Urinary bladder (tissue), 4 donors: ENCODE results near the gene SH3TC2. TPM values are rescaled to one million over a fixed set of nuclear protein-coding genes. Genes with fewer than 3 reads are reported as not detected.

Experiments used
- DNase-seq: peaks from one replicate; pipeline ENCODE4 v3.0.0-alpha.2; 2015; ENCODE audit errors: extremely low spot score
- H3K27ac ChIP-seq: one replicate; pipeline ENCODE4 v1.5.1; 2013; ENCODE audit warnings: low read depth, mild to moderate bottlenecking, moderate library complexity
- H3K36me3 ChIP-seq: one replicate; pipeline ENCODE4 v1.6.1; 2013; ENCODE audit warnings: mild to moderate bottlenecking, moderate library complexity; ENCODE audit not compliant: insufficient read depth
- H3K4me1 ChIP-seq: one replicate; pipeline ENCODE4 v1.6.1; 2013; ENCODE audit warnings: mild to moderate bottlenecking, moderate library complexity; ENCODE audit not compliant: insufficient read depth
- H3K4me3 ChIP-seq: one replicate; pipeline ENCODE4 v1.5.1; 2013; ENCODE audit warnings: low read depth, low read length
- WGBS: extraction: QIAGEN DNeasy Blood & Tissue Kit; methylation state at CpG from one replicate; pipeline ENCODE4 v1.1.7; 2013; 5-methylcytosine and 5-hydroxymethylcytosine counted together
- polyA plus RNA-seq: library from polyadenylated mRNA; stranded (reverse); fragments of 200-250 nt; gene quantifications from one replicate; pipeline ENCODE4 v1.2.3, GENCODE V29; 2013
- total RNA-seq: library from RNA; depleted of rRNA; stranded (reverse); fragments of >200 nt; gene quantifications from one replicate; pipeline ENCODE4 v1.2.3, GENCODE V29; 2014
- donor health status: healthy with polysubstance abuse.
- donor health status: healthy.

Gene SH3TC2
- total and polyA plus RNA-seq, 2 donors: 0.99 to 15.1 TPM

DNA sequence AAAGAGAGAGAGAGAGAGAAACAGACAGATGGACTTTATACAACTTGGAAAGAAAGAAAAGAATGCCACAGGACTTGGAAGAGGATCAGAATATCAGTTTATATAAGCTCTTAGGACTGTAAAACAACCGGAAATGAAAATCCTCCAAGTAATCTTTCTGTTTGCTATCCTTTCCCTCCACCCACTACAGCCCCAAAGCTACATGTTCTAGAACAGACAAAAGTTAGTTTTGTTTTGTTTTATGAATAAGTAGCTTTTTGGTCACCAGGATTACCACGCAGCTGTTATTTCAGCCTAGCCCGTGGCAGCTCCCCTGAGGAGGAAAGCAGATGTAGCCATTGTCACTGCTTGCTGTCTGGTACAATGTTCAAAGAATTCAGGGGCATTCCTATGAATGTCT is 66.6 kb downstream of the SH3TC2 start:
- no peaks in the 10 kb centered on the region for H3K36me3 ChIP-seq
- H3K4me1 ChIP-seq: no peaks in the 10 kb centered on the region
- DNase-seq: no peak
- H3K27ac ChIP-seq: no peak overlapping the region
- H3K4me3 ChIP-seq: no peak overlapping the region
- WGBS: 23% methylated on average over 3 of the region's 3 CpGs

DNA sequence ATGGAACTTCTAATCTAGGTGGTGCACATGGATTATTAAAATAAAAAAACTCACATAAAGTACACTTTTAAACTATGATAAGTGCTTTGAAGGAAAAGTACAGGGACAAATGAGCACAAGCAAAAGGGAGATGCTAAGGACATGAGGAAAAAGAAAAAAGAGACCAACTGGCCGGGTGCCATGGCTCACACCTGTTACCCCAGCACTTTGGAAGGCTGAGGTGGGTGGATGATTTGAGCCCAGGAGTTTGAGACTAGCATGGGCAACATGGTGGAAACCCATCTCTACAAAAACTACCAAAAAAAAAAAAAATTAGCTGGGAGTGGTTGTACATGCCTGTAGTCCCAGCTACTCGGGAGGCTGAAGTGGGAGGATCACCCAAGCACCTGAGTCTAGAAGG is 67.1 kb downstream of the SH3TC2 start:
- 60% methylated on average over 2 of the region's 2 CpGs for WGBS
- H3K4me3 ChIP-seq: no peak overlapping the region
- DNase-seq: no peak
- H3K27ac ChIP-seq: no peak overlapping the region
- no peaks in the 10 kb centered on the region for H3K4me1 ChIP-seq
- H3K36me3 ChIP-seq: no peaks in the 10 kb centered on the region

DNA sequence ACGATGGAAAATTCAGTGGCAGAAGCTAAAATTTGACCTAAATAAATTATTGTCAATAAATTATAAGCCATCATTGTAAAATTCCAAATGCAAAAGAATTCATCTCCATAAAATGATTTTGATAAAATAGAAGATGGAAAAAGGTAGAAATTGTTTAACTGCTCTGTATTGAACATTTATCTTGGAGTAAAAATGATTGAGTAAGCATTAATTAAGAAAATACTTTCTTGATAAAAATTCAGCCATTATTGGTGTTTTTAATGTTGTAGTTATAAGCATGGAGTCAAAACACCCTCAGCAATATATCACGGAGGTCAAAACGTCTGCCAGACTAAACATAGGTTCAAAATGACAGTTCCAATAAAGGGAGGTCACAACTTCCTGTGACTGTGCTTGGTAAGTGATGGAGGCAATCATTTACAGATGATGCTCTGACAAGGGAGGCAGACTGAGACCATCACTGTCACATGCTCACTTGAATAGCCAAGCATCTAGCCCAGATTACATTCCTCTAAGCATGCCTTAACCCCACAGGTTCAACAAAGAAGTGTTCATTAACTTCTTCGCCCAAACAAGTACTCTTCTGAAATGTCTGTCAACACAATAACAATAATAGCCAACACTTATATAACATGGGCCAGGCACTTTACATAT is 69.5 kb downstream of the SH3TC2 start:
- Histone ChIP-seq H3K27ac (no peak overlapping the region), H3K36me3 (no peaks in the 10 kb centered on the region), H3K4me1 (no peaks in the 10 kb centered on the region), H3K4me3 (no peak overlapping the region)
- 76% methylated on average over 4 of the region's 4 CpGs for WGBS
- no peak for DNase-seq

DNA sequence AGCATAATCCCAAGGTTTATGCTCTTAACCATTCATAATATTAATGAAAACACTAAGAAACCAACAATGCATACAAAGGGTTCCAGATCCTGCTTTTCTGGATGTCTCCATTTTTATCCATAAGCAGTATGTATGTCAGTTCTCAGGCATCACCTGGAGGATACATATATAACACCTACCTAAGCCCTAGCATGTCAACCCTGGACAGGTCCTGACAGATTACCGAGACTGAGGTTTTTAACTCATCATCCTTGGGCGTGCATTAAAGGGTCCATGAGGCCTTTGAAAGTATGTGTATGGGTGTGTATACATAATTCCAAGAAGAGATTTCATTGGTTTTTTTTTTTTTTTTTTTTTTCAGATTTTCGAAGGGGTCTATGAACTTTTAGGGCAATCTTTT is 70.6 kb downstream of the SH3TC2 start:
- Histone ChIP-seq H3K4me3 (no peak overlapping the region), H3K4me1 (no peaks in the 10 kb centered on the region), H3K27ac (no peak overlapping the region), H3K36me3 (no peaks in the 10 kb centered on the region)
- DNase-seq: no peak
- WGBS: 90% methylated on average over 3 of the region's 3 CpGs

DNA sequence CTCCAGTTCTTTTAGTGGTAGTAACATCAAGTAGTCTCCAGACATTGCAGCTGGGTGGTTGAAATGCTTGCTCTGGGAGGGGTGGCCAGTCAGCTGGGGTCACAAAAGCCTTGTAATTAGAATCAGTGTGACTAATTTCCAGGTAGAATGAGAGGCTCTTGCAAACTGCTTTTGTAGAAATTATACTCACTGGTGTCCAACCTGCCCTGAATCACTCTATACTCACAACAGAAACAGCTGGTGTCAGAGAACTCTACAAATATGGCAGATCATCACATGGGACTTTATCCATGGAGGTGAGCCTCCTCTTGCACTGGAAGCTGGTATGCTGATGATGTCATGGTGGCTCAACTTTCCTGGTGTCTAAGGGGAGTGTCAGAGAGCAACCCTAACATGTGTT is 71.3 kb downstream of the SH3TC2 start:
- Histone ChIP-seq H3K4me1 (no peaks in the 10 kb centered on the region), H3K36me3 (no peaks in the 10 kb centered on the region), H3K4me3 (no peak overlapping the region), H3K27ac (no peak overlapping the region)
- DNase-seq: no peak

DNA sequence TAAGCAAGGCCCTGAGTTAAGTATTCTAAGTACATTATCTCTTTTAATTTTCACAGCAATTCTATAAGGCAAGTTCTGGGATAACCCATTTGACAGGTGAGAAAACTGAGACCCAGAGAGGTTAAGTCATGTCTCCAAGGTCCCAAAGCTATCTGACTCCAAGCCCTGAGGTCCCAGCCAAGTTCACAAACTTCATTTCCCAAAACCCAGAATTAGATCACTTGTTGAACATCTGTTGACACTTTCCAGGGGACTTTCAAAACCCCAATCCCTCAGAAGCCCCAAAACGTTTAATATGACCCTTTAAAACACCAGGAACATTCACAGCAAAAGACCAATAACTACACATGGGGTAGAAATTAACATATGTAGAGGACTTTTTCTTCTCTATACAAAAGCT is 72.0 kb downstream of the SH3TC2 start:
- no peaks in the 10 kb centered on the region for H3K36me3 ChIP-seq
- no peak for DNase-seq
- H3K4me3 ChIP-seq: no peak overlapping the region
- H3K4me1 ChIP-seq: no peaks in the 10 kb centered on the region
- no peak overlapping the region for H3K27ac ChIP-seq
- 46% methylated on average over 1 of the region's 1 CpG for WGBS

DNA sequence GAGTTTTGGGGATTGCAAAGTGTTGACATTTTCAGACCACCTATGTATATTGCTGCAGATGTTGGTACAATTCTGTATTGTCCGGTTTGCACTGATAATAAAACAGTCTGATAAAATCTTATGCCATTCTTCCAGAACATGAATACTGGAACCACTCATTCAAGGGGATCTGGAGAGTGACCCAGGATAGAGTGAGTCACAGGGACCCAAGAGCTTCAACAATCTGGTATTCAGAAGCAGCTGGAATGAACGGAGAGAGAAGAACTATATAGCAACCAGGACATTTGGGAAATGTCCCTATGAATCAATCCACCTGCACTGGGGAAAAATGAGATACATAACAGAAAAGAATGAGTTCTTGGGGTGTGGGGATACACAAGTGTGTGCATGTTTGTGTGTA is 73.3 kb downstream of the SH3TC2 start:
- 74% methylated on average over 2 of the region's 2 CpGs for whole genome bisulfite sequencing
- DNase-seq: no peak
- H3K36me3 ChIP-seq: no peaks in the 10 kb centered on the region
- no peak overlapping the region for H3K4me3 ChIP-seq
- no peaks in the 10 kb centered on the region for H3K4me1 ChIP-seq
- H3K27ac ChIP-seq: no peak overlapping the region

DNA sequence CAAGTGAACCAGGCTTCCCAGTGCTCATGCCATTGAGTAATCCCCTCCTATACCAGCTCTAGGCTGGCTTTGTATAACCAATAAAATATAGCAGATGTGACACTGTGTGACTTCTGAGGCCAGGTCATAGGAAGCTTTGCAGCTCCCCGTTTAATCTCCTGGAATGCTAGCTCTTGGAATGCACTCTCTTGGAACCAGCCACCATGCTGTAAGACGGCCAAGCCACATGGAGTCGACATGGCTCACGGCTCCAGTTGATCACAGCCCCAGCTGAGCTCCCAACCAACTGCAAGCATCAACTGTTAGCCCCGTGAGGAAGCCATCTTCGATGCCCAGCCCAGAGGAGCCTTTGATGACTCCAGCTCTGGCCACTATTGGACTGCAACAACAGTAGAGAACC is 74.5 kb downstream of the SH3TC2 start:
- no peak overlapping the region for H3K4me3 ChIP-seq
- 53% methylated on average over 6 of the region's 6 CpGs for WGBS
- no peaks in the 10 kb centered on the region for H3K36me3 ChIP-seq
- DNase-seq: no peak
- no peaks in the 10 kb centered on the region for H3K4me1 ChIP-seq
- H3K27ac ChIP-seq: no peak overlapping the region

DNA sequence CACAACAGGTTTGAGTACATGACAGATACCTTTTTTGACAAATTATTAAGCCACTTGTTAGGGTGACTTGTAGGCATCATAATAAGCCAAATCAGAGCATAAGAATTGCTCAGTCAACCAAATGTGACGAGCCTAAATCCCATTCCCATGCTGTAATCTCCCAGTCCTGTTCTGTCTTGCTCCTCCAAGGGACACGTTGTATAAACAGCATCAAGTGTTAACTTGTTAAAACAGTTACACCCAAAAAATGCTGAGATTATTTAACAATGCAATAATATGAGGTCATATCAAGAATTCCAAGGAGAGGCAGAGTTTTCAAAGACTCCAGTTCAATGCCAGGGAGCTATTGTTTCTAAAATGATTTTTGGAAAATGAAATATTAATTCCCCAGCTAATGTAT is 76.2 kb downstream of the SH3TC2 start:
- 59% methylated on average over 2 of the region's 2 CpGs for WGBS
- Histone ChIP-seq H3K4me3 (no peak overlapping the region), H3K4me1 (no peaks in the 10 kb centered on the region), H3K27ac (no peak overlapping the region), H3K36me3 (no peaks in the 10 kb centered on the region)
- no peak for DNase-seq

DNA sequence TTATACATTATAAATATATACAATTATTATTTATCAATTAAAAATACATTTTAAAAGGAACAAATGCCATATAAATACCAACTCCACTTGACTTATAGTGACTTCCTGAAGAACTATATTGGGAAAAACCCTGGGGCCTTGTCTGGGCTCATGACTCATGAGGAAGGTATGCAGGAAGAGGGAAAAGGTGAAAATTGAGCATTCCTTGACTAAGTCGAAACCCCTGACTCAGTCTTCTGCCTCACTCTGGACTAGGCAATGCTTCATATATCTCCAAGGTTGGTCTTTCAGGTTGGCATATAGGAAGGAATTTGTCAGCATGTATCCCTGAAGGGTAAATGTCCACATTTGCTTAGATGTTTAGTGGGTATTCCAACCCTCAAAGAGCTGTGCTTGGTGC is 78.5 kb downstream of the SH3TC2 start:
- DNase-seq: no peak
- H3K4me1 ChIP-seq: no peaks in the 10 kb centered on the region
- H3K36me3 ChIP-seq: no peaks in the 10 kb centered on the region
- no peak overlapping the region for H3K27ac ChIP-seq
- WGBS: 84% methylated on average over 1 of the region's 1 CpG
- H3K4me3 ChIP-seq: no peak overlapping the region

DNA sequence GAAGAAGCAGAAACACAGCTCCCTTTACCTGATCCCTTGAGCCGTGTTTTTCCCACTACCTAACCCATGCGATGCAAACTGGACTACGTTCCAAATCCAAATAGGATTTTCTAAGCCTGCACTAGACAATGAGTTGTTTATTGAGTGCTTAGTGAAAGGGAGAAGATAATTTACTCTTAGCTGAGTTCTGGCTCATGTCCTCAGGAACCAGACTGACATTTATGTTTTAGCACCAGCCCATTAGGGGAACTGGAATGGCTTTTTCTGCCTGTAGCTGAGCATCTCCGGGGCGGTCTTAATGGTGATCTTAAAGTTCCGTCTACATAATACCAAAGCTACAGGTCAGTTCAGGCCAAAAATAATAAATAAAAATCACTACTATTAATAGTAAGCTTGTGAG is 81.5 kb downstream of the SH3TC2 start:
- H3K27ac ChIP-seq: no peak overlapping the region
- WGBS: 23% methylated on average over 6 of the region's 6 CpGs

DNA sequence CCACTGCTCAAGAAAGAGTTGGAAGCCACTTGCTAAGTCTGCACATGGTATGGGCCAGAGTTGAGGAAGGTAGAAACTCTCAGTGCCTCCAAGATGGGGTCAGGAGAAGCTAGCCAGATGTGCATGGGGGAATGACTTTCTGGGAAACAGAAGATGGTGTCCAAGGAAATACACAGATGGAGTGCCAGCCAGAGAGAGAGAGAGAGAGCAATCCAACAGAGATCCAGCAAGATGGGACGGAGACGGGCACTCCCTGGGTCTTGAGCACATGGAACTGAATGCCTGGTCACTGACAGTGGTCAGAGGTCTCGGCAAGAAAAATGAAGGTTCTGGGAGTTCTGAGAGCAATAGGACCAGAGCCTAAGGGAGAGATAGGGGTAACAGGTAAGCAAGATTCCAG is 82.1 kb downstream of the SH3TC2 start:
- Histone ChIP-seq H3K27ac (no peak overlapping the region), H3K4me3 (no peak overlapping the region), H3K36me3 (no peaks in the 10 kb centered on the region), H3K4me1 (no peaks in the 10 kb centered on the region)
- no peak for DNase-seq
- 97% methylated on average over 3 of the region's 3 CpGs for WGBS

More for the DNA sequence above, 81.5 kb downstream of the SH3TC2 start:
- Histone ChIP-seq H3K36me3 (no peaks in the 10 kb centered on the region), H3K4me1 (no peaks in the 10 kb centered on the region), H3K4me3 (no peak overlapping the region)
- no peak for DNase-seq

DNA sequence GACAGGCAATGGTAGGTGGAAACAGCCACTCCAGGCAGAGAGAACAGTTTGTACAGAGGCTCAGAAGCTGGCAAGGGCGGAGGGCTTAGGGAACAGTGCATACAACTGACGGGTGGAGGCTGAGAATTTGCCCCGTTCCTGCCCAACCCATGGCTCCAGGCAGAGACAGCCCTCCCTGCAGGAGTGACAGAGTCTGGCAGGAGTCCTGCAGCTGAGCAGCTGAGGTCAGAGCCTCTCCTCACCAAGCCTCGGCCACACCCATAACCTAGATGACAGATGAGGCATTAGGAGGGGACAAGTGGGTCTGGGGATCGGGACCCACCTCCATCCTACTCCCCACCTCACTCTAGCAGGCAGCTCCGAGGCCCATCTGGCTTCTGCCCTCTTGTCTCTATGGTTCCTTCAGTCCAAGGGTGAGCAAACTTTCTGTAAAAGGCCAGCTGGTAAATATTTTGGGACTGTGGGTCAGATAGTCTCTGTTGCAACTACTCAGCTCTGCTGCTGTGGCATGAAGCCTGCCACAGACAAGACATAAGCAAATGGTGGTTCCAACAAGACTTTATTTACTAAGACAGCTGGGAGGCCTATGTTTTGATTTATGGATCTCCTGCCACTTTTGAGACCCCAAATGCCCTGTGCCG is 83.7 kb downstream of the SH3TC2 start:
- no peak overlapping the region for H3K27ac ChIP-seq
- no peak overlapping the region for H3K4me3 ChIP-seq
- DNase-seq: no peak
- 76% methylated on average over 7 of the region's 7 CpGs for WGBS
- H3K36me3 ChIP-seq: no peaks in the 10 kb centered on the region
- H3K4me1 ChIP-seq: no peaks in the 10 kb centered on the region

DNA sequence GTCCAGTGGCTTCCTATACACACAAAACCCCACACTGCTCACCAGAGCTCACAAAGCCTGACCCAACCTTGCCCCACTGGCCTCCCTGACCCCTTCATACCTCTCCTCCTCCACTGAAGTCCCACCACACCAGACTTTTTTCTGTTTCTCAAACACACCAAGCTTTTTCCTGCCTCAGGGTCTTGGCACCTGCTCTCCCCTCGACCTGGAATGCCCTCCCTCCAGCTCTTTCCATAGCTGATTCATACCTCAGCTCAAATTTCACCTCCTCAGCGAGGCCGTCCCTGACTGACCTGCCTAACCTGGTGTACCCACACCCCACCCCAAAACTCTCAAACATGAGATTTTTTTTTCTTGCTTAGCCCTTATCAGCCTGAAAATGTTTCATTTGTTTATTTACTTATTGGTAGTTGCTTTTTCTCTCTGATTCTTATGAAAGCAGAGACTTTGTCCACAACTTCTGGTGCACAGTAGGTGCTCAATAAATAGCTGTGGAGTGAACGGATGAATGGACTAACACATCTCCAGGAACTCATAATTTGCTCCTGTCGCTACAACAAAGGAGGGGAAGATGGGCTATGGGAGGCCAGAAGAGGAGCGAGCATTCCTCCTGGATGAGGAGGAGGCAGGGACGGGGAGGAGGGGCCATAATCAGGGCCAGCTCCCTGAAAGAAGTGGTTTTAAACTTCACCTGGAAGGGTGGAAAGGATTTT is 84.3 kb downstream of the SH3TC2 start:
- Histone ChIP-seq H3K36me3 (no peaks in the 10 kb centered on the region), H3K27ac (no peak overlapping the region), H3K4me3 (no peak overlapping the region), H3K4me1 (no peaks in the 10 kb centered on the region)
- no peak for DNase-seq
- 76% methylated on average over 7 of the region's 7 CpGs for WGBS
